GM23338 (cell line): Measurements from ENCODE around the gene ADGRL3.

Source experiments
- CREB1 ChIP-seq: fragments of 250-450 bp; sonication (Bioruptor Pico); IDR thresholded peaks from 2 replicates; pipeline ENCODE4 v1.5.0; 2020; ENCODE audit warnings: low read depth, mild to moderate bottlenecking, moderate library complexity
- CTCF ChIP-seq, 2 experiments: fragments of 200-600 bp in 1 of 2; sonication (generic) in 1 of 2; conservative IDR thresholded peaks; 2 replicates each; pipeline versions ENCODE4 v1.5.1 to v1.6.1; 2016 to 2017; ENCODE audit warnings: antibody characterized with exemption in 2 of 2, low read depth in 2 of 2, mild to moderate bottlenecking in 2 of 2, moderate library complexity in 1 of 2
- EZH2phosphoT487 ChIP-seq: fragments of 200-600 bp; sonication (generic); IDR thresholded peaks from one replicate; pipeline ENCODE4 v1.8.1; 2018; ENCODE audit warnings: antibody characterized with exemption; ENCODE audit not compliant: unreplicated experiment
- POLR2AphosphoS5 ChIP-seq: IDR thresholded peaks from 2 replicates; pipeline ENCODE4 v1.6.1; 2016; ENCODE audit warnings: antibody characterized with exemption, low read depth

- TF ChIP-seq CTCF (conservative IDR thresholded peaks at IDR 0.05; ENCODE audit: low read depth in 2 of 2) (no peak), CREB1 (no peak), EZH2phosphoT487 (no peak), POLR2AphosphoS5 (no peak)
Measured at GRCh38 chr4:61201561-61201960, 1.4 kb downstream of the ADGRL3 start.
